HG02840 (cell line): Measurements from ENCODE around the gene NR1I3.
"Not testable (repeated sequence)": the region's sequence is repeated elsewhere in the genome, so short reads cannot be mapped to it uniquely, and the experiment has no call there.

Experiments used
- ATAC-seq: cut with Tn5 transposase; IDR thresholded peaks from one replicate; pipeline ENCODE4 v1.9.1; 2021; ENCODE audit warnings: mild to moderate bottlenecking, moderate library complexity, moderate number of reproducible peaks; ENCODE audit not compliant: unreplicated experiment, low FRiP score

NR1I3 gene

GRCh38 chr1:161238039-161238473 is at the start of gene NR1I3:
Gene NR1I3, minus strand, starts transcription at chr1:161238203. Its CDS starts 1,638 bp downstream, at chr1:161236565.
- no peak for ATAC-seq

DNA sequence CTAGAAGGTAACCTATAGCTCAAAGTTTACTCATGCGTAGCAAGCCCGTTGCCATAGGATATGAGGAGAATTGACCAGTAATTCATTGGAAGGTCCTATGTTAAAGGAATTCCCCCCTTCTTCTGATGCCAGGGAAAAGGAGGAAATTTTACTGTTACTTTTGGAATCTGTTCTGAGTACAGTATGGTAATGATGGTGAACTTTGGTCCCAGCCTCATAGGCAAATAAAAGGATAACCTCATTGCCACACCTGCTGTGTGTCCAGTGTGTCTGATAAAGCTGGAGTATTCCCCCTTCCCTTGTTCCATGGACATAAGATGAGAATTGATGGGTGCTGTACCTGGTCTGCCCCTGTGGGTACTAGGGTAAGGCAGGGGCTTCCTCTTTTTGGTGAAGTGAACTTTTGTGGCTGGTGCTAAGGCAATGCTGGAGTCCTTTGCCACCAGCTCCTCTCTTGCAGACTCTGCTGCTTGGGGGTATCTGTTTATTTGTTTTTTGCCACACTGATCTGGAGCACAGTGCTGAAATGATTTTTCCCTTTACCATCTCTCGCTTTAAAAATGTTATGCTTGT is 49.6 kb upstream of the NR1I3 start:
- ATAC-seq = no peak

DNA sequence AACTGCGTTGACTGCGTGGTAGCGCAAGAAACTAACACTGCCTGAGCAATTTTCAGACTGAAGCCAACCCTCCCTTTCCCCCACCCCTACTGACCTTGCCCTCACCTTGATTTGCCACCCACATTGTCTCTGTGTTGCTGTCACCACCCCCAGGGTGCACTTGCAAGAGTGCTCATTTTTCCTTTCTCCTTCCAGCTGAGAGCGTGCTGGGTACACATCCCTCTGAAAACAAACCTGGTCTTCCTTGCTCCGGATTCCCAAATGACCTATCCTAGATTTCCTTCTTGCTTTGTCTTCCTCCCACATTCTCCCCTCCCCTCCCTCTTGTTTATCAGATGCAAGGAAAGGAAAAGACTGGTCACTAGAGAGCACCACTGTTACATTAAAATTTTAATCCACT is 47.5 kb upstream of the NR1I3 start:
- no peak for ATAC-seq

- ATAC-seq = no peak
Observed at GRCh38 chr1:161285113-161285512, 47.1 kb upstream of the NR1I3 start.

GRCh38 chr1:161282991-161283390 is 45.0 kb upstream of the NR1I3 start:
- ATAC-seq = no peak

- ATAC-seq = no peak
Observed at GRCh38 chr1:161274874-161275273, 36.9 kb upstream of the NR1I3 start.

DNA sequence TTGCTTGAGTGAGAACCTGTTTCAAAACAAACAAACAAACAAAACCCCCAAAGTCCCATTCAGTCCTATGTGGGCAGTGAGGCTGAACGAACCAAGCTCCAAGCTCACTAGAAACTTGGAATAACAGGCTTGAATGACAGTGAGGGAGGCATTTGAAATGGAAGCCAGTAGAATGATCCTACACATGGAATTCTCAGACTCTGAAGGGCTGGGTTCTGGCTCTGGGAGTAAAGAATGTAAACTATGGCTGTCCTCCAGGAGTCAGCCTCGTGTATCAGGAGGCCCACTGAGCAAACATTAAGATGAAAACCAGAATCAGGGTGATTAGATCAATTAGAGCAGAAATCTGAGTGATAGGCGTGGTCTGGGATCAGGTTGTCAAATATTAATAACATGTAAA is 35.4 kb upstream of the NR1I3 start:
- ATAC-seq = no peak

- no peak for ATAC-seq
Observed at GRCh38 chr1:161267321-161267720, 29.3 kb upstream of the NR1I3 start.

DNA sequence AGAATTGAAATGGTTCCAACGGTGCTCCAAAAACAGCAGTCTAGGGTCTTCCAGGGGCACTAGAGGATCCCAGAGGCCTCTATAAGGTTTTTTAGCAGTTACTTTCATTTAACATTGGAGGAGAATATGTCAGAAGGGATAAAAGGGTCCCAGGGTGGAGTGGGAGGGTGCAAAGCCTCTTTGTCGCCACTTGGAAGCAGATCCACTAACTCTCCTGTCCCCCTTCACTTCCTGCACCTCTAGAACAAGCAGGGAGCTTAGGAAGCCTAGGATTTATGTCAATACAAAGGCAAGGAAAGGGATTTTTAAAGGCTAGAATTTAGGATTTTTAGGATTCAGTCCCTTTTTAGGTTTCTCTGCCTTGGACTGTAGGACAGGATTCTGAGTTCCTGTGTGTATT is 28.8 kb upstream of the NR1I3 start:
- ATAC-seq = no peak

DNA sequence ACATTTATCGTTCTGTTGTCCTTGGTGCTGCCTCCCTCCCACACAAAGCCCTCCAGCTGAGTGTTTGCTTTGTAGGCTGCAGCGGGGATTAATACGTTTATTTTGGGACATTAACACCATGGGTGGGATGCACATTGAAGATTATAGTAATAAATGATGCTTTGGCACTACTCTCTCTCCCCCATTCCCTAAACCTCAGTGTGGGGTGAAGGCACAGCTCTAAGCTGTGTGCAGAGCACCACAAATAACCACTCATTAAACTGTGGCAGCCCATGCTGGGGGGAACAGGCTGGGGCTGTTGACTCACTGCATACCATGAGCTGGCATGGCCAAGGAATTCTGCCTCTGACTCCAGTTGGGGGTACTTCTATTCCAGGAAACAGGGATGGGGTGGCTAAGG is 28.2 kb upstream of the NR1I3 start:
- ATAC-seq = no peak

- ATAC-seq = no peak
Observed at GRCh38 chr1:161265305-161265704, 27.3 kb upstream of the NR1I3 start.

- no peak for ATAC-seq
Observed at GRCh38 chr1:161261261-161262235, 23.5 kb upstream of the NR1I3 start.

GRCh38 chr1:161260376-161261260 is 22.6 kb upstream of the NR1I3 start:
- ATAC-seq = no peak

DNA sequence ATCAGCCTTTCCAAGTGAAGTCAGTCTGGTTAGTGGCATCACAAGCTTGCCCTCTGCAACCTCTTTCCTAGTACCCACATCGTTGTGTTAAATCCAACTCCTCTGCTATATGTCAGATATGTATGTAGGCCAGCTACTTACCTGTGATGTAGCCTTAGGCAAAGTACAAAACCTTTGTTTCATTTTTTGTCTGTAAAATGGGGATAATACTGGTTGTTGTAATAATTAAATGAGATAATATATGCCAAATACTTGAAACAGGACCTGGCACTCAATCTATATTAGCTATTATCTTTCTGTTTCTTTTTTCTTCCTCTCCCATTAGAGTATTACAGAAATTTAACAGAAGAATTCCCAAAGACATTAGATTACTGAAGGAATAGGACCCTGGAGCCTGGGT is 21.8 kb upstream of the NR1I3 start:
- no peak for ATAC-seq

DNA sequence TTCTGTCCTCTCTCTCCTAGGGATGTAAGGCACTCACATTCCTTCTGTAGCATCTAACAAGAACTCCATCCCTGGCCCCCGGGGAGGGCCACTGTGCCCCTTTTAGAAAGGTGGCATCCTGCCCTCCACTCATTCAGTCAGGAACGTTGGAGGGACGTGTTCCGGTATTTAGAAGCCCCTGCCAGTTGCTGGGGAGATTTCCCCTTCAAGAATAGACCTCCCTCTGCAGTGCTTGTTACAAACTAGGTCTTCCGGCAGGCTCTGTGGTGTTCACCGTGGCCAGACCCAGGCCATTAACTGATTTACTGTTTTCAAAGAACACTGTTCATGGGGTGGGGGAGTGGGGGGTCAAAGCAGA is 21.3 kb upstream of the NR1I3 start:
- no peak for ATAC-seq

DNA sequence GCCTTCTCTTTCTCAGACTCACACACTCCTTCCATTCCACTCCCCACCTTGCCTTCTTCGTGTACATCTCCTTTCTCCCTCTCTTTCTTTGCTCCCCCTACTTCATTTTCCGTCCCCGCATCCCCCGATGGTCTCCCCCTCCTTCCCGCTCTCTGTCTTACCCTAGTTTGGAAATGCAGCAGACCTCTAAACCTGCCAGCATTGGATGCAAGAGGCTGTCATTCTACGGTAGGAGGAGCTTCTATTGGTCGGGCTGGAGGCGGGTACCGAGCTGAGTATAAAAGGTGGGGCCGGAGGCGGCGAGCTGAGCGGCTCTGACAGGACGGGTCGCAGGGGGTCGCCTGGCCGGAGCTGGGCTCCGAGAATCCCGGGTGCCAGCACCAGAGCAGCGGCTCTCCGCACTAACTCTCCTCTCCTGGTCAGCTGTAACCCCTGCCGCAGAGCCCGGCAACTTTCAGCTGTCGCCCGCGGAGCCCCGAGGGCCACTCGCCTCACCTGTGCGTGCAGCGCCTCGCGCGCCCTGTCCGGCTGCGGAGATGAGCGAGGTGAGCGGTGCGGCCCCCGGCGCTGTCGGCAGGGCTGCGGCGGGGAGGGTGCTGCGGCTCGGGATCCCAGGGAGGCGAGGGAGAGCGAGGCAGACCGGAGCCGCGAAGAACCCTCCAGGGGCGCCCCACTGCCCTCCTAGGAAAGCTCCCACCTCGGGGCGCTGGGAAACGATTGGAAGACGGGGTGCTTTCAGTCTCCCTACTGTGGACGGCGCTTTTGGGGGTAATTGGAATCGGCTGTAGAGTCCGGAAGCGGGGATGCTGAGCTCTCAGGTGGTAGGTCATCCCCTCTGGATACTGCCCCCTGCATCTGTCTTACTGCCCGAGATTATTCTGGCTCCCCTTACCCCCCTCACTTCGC is 20.7 kb upstream of the NR1I3 start, which contains the start of gene PCP4L1:
PCP4L1 (plus strand) TSS at position 307 of the 906 bp plus-strand sequence; CDS start at position 537, 230 bp downstream.
- ATAC-seq = no peak

GRCh38 chr1:161257109-161257508 is 19.1 kb upstream of the NR1I3 start:
- not testable (repeated sequence) for ATAC-seq

DNA sequence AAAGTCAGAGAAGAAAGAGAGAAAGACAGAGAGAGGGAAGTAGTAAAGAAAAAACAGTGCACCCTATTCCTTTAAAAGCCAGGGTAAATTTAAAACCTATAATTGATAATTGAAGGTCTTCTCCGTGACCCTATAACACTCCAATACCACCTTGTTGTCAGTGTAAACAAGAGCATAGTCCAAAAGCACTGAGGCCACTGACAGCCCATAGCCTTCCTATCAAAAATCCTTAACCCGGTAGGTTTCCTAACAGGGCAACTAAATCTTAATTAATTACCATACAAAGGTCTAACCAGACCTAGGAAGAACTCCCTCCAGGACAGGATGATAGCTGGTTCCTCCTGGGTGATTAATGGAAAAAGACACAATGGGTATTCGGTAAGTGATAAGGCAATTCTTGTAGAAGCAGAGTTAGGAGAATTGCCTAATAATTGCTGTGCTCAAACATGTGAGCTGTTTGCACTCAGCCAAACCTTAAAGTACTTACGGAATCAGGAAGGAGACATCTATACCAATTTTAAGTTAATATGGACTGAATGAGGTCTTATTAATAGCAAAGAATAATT is 18.0 kb upstream of the NR1I3 start:
- not testable (repeated sequence) for ATAC-seq

- not testable (repeated sequence) for ATAC-seq
Observed at GRCh38 chr1:161255302-161255701, 17.3 kb upstream of the NR1I3 start.
